ENCODE data around the gene CNNM3. TPM values are rescaled to one million over a fixed set of nuclear protein-coding genes. Genes with fewer than 3 reads are reported as not detected.

Gene CNNM3
- total RNA-seq, 1 donor from 2014 or later: 5.6 TPM

- H3K36me3 Mint-ChIP-seq (ENCODE audit: low read depth, unreplicated experiment): no peaks in the 10 kb centered on the region
- no peak for FAIRE-seq
Observed at GRCh38 chr2:96787411-96787810, 28.7 kb upstream of the CNNM3 start.

DNA sequence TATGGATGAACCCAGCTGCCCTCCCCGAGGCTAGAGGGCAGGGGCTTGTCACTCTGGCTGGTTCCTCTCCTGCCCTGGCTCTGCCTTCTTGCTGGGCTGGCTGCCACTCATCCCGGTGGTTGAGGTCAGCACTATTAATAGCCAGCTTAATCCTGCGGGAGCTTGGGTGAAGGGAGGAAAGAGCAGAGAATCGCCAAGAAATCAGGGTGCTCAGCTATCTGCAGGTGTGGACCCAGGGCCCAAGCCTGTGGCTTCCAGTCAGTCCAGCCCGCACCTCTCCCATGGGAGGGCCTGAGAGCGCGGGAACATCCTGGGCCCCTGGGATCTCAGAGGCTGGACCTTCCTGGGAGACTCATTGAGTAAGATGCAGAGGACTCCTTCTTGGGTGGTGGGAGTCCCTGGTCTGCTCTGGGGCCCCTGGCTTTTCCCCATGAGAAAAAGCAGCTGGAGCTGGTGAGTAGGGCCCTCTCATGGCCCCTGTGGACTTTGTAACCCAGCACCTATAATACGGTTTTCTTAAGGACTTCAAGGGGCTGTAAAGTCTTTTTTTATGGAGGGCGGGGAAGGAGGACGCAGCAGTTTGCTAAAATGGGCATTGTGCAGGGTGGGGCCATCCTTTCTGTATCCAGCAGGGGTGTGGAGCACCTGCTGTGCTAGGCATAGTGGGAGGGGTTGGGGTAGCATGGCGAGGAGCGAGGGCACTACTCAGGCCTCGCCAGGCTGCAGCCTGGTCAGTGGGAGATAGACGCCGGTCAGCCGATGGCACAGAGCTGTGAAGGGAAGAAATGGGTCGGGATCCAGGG, 27.4 kb upstream of the CNNM3 start:
- DNase-seq (ENCODE audit: low read depth) (peak; percentile 16), FAIRE-seq (no peak)
- Histone ChIP-seq H3K9me3 (ENCODE audit: insufficient read depth, low read depth, low read length) (no peaks in the 10 kb centered on the region), H3K4me3 (ENCODE audit: insufficient read depth, low read depth, low read length) (no peak overlapping the region), H3K36me3 (ENCODE audit: insufficient read depth, low read length) (no peaks in the 10 kb centered on the region), H3K27ac (ENCODE audit: low read depth, low read length) (no peak overlapping the region), H3K9ac (ENCODE audit: low read length) (no peak overlapping the region), H3K27me3 (ENCODE audit: insufficient read depth, low read length) (no peaks in the 10 kb centered on the region), H3K4me2 (ENCODE audit: low read length) (no peak overlapping the region), H3K79me2 (ENCODE audit: insufficient read depth, low read length) (no peaks in the 10 kb centered on the region), H3K4me1 (ENCODE audit: insufficient read depth, low read length) (peaks cover 16% of the 10 kb centered on the region), H2AFZ (ENCODE audit: low read depth, low read length) (no peak overlapping the region), H4K20me1 (ENCODE audit: insufficient read depth, low read length) (no peaks in the 10 kb centered on the region)
- H3K27ac Mint-ChIP-seq (ENCODE audit: unreplicated experiment): no peak overlapping the region
- no peaks in the 10 kb centered on the region for H3K9me3 Mint-ChIP-seq (ENCODE audit: unreplicated experiment)
- no peak for TF ChIP-seq EZH2 (IDR thresholded peaks at IDR 0.05; ENCODE audit: insufficient read depth, low read length)
- no peak for TF ChIP-seq CTCF (IDR thresholded peaks at IDR 0.05; ENCODE audit: insufficient read depth, low read depth, low read length)
- H3K4me1 Mint-ChIP-seq (ENCODE audit: low read depth, unreplicated experiment): peaks cover 12% of the 10 kb centered on the region
- no peak overlapping the region for H3K4me3 Mint-ChIP-seq (ENCODE audit: unreplicated experiment)
- no peaks in the 10 kb centered on the region for H3K36me3 Mint-ChIP-seq (ENCODE audit: low read depth, unreplicated experiment)
- no peaks in the 10 kb centered on the region for H3K27me3 Mint-ChIP-seq (ENCODE audit: low read depth, unreplicated experiment)

More at GRCh38 chr2:96787411-96787810, 28.7 kb upstream of the CNNM3 start:
- Histone ChIP-seq H3K27ac (ENCODE audit: low read depth, low read length) (no peak overlapping the region), H3K4me3 (ENCODE audit: insufficient read depth, low read depth, low read length) (no peak overlapping the region), H3K27me3 (ENCODE audit: insufficient read depth, low read length) (no peaks in the 10 kb centered on the region), H3K9ac (ENCODE audit: low read length) (no peak overlapping the region), H3K4me2 (ENCODE audit: low read length) (no peak overlapping the region), H3K79me2 (ENCODE audit: insufficient read depth, low read length) (no peaks in the 10 kb centered on the region), H3K36me3 (ENCODE audit: insufficient read depth, low read length) (no peaks in the 10 kb centered on the region), H3K9me3 (ENCODE audit: insufficient read depth, low read depth, low read length) (no peaks in the 10 kb centered on the region), H3K4me1 (ENCODE audit: insufficient read depth, low read length) (peaks cover 16% of the 10 kb centered on the region), H2AFZ (ENCODE audit: low read depth, low read length) (no peak overlapping the region), H4K20me1 (ENCODE audit: insufficient read depth, low read length) (no peaks in the 10 kb centered on the region)
- no peak for DNase-seq (ENCODE audit: low read depth)
- H3K4me1 Mint-ChIP-seq (ENCODE audit: low read depth, unreplicated experiment): peaks cover 12% of the 10 kb centered on the region
- H3K4me3 Mint-ChIP-seq (ENCODE audit: unreplicated experiment): no peak overlapping the region
- TF ChIP-seq CTCF (IDR thresholded peaks at IDR 0.05; ENCODE audit: insufficient read depth, low read depth, low read length): no peak
- no peak for TF ChIP-seq EZH2 (IDR thresholded peaks at IDR 0.05; ENCODE audit: insufficient read depth, low read length)
- peaks cover 4% of the 10 kb centered on the region for H3K27me3 Mint-ChIP-seq (ENCODE audit: low read depth, unreplicated experiment)
- no peak overlapping the region for H3K27ac Mint-ChIP-seq (ENCODE audit: unreplicated experiment)
- H3K9me3 Mint-ChIP-seq (ENCODE audit: unreplicated experiment): no peaks in the 10 kb centered on the region

DNA sequence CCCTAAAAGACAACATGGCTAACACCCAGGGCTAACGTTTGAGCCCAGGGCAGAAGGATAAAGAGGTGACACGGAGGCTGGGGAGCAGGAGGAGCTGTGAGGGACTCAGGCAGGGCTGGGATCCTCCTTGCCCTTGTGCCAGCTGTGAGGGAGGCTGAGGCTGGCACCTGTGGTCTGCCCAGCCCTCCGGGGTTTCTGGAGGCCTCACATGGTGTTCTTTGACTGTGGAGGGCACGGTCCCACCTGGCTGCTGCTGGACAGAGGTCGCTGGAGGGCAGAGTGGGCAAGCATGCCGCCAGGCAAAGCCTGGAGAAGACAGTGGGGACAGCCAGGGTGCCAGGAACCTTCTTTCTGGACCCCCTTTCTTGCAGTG, 26.8 kb upstream of the CNNM3 start:
- Histone ChIP-seq H3K9me3 (ENCODE audit: insufficient read depth, low read depth, low read length) (no peaks in the 10 kb centered on the region), H3K79me2 (ENCODE audit: insufficient read depth, low read length) (no peaks in the 10 kb centered on the region), H3K27me3 (ENCODE audit: insufficient read depth, low read length) (no peaks in the 10 kb centered on the region), H3K4me2 (ENCODE audit: low read length) (no peak overlapping the region), H3K4me3 (ENCODE audit: insufficient read depth, low read depth, low read length) (no peak overlapping the region), H3K36me3 (ENCODE audit: insufficient read depth, low read length) (no peaks in the 10 kb centered on the region), H4K20me1 (ENCODE audit: insufficient read depth, low read length) (no peaks in the 10 kb centered on the region), H2AFZ (ENCODE audit: low read depth, low read length) (no peak overlapping the region), H3K4me1 (ENCODE audit: insufficient read depth, low read length) (peaks cover 16% of the 10 kb centered on the region), H3K9ac (ENCODE audit: low read length) (no peak overlapping the region), H3K27ac (ENCODE audit: low read depth, low read length) (no peak overlapping the region)
- DNase-seq (ENCODE audit: low read depth) (no peak), FAIRE-seq (no peak)
- Mint-ChIP-seq H3K27ac (ENCODE audit: unreplicated experiment) (no peak overlapping the region), H3K27me3 (ENCODE audit: low read depth, unreplicated experiment) (no peaks in the 10 kb centered on the region), H3K4me1 (ENCODE audit: low read depth, unreplicated experiment) (peaks cover 12% of the 10 kb centered on the region), H3K36me3 (ENCODE audit: low read depth, unreplicated experiment) (no peaks in the 10 kb centered on the region), H3K4me3 (ENCODE audit: unreplicated experiment) (no peak overlapping the region), H3K9me3 (ENCODE audit: unreplicated experiment) (no peaks in the 10 kb centered on the region)
- TF ChIP-seq CTCF (IDR thresholded peaks at IDR 0.05; ENCODE audit: insufficient read depth, low read depth, low read length) (no peak), EZH2 (IDR thresholded peaks at IDR 0.05; ENCODE audit: insufficient read depth, low read length) (no peak)

Measured in astrocyte (in vitro differentiated cells and primary cell).